K562 (cell line): ENCODE data around the gene TTC21A. TPM values are rescaled to one million over a fixed set of nuclear protein-coding genes. Genes with fewer than 3 reads are reported as not detected.

Experiments
- E2F8 ChIP-seq: fragments of 450-650 bp; IDR thresholded peaks from 2 replicates; pipeline ENCODE4 v1.7.1; 2018; ENCODE audit warnings: mild to moderate bottlenecking, low read depth; ENCODE audit not compliant: partially characterized antibody
- ETV1 ChIP-seq: fragments of 450-650 bp; conservative IDR thresholded peaks from 2 replicates; pipeline ENCODE4 v1.6.1; 2016; ENCODE audit warnings: missing genetic modification characterization, control low read depth, low read depth, missing compliant biosample characterization
- MLLT1 ChIP-seq, 2 experiments: fragments of 450-650 bp; IDR thresholded peaks; 2 replicates each; pipeline ENCODE4 v1.6.1; 2016
- MXI1 ChIP-seq: IDR thresholded peaks from 2 replicates; pipeline ENCODE4 v1.6.1; 2011; ENCODE audit warnings: low read depth, mild to moderate bottlenecking, improper control_type of control experiment, low read length
- NFRKB ChIP-seq: fragments of 450-650 bp; IDR thresholded peaks from 2 replicates; pipeline ENCODE4 v1.6.1; 2016; ENCODE audit warnings: low read depth
- PRDM10 ChIP-seq: fragments of 450-650 bp; IDR thresholded peaks from 2 replicates; pipeline ENCODE4 v1.6.1; 2018; ENCODE audit not compliant: partially characterized antibody
- RBM15 ChIP-seq: fragments of 200-400 bp; formaldehyde crosslinking; IDR thresholded peaks from 2 replicates; pipeline ENCODE4 v1.6.1; 2018; ENCODE audit warnings: mild to moderate bottlenecking, low read length, moderate library complexity; ENCODE audit not compliant: insufficient read depth
- SRF ChIP-seq, 2 experiments: fragments of 250-450, 450-650 bp in 1 of 2; sonication (Bioruptor Pico) in 1 of 2; sonication (generic) in 1 of 2; formaldehyde crosslinking; IDR thresholded peaks; 2 replicates each; pipeline versions ENCODE4 v1.5.0 to v1.5.1; 2020 to 2022; ENCODE audit warnings: mild to moderate bottlenecking in 1 of 2, missing genetic modification reagents in 1 of 2
- YY1 ChIP-seq, 3 experiments: IDR thresholded peaks; 2 replicates each; pipeline ENCODE4 v1.6.1; 2011; ENCODE audit warnings: low read length in 2 of 3, mild to moderate bottlenecking in 2 of 3, moderate library complexity in 2 of 3, borderline replicate concordance in 1 of 3, control low read depth in 1 of 3, low read depth in 1 of 3; ENCODE audit not compliant: insufficient read depth in 3 of 3, insufficient replicate concordance in 2 of 3, control insufficient read depth in 1 of 3, insufficient read length in 1 of 3; ENCODE audit errors: extremely low read depth in 1 of 3
- ZNF133 ChIP-seq: fragments of 250-450 bp; sonication (Bioruptor Pico); IDR thresholded peaks from 2 replicates; pipeline ENCODE4 v1.4.0; 2020; ENCODE audit warnings: mild to moderate bottlenecking
- polyA plus RNA-seq, 8 experiments: library from polyadenylated mRNA; depleted of rRNA in 4 of 8; stranded (reverse) in 5 of 8; unstranded in 3 of 8; fragments of >200 nt; fragmentation: Nextera tagmentation in 2 of 8; fragmentation: Illumina TruSeq in 1 of 8; extraction: Ambion mirVana in 2 of 8; extraction: Trizol in 1 of 8; gene quantifications; 2 replicates each; pipeline versions ENCODE4 v1.2.1 to v1.2.3, GENCODE V29; 2011 to 2014; ENCODE audit warnings: inconsistent platforms in 1 of 8, missing spikeins in 1 of 8
- total RNA-seq, 7 experiments: library from RNA; depleted of rRNA in 6 of 7; stranded (reverse); fragments of >200 nt in 6 of 7; fragmentation: Illumina TruSeq in 2 of 7; extraction: Trizol in 2 of 7; gene quantifications; 2 replicates each; pipeline versions ENCODE4 v1.2.1 to v1.2.3, GENCODE V29; 2011 to 2021; ENCODE audit warnings: low replicate concordance in 1 of 7
- TF ChIP-seq, protein P1 (sequence below): sonication (generic); formaldehyde crosslinking; IDR thresholded peaks from 2 replicates; pipeline ENCODE4 v1.8.0; 2022; ENCODE audit warnings: missing genetic modification reagents, mild to moderate bottlenecking, borderline replicate concordance
- TF ChIP-seq, protein P2 (sequence below): sonication (generic); formaldehyde crosslinking; IDR thresholded peaks from 2 replicates; pipeline ENCODE4 v1.8.0; 2023; ENCODE audit warnings: mild to moderate bottlenecking, missing genetic modification reagents

TTC21A gene
- total and polyA plus RNA-seq, 9 of the 15 experiments (the other 6 are each of a cell fraction or from before 2014, with no cell fraction given): 0.22 to 1.4 (median 0.70) TPM

DNA sequence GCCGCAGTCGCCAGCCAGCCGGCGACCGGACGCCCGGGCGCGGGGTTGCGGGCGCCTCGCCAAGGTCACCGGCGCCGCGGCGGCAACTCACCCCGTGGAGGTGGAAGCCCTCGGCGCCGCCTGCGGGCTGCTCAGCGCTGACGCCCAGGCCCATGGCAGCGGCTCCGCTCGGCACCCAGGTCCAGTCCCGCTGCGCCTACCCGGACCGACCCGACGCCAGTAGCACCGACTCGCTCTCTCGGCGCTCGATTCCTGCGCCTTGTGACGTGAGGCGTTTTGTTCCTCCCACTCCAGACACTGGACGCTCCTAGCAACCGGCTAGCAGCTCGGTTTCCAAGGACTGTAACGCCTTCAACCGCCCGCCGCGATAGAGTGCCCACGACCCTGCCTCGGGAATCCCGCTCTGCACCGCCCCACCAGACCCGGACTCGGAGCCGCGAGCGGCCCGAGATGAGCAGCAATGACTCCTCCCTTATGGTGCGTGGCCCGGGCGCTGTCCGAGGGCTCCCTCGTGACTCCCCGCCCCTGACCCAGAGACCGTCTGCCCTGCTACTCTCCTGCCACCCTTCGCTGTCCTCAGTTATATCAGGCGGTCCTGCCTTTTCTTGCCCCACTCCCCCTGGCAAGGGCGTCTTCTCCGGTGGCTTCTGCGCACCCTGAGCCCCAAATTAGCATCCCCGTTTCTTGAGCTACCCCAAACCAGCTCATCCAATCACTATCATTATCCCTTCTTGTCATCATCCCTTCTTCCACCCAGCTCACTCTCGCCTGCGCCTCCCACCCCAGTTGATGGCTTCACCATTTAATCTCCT, at the start of gene TTC21A, which contains the start of gene GORASP1 (continued):
- TF ChIP-seq, protein P1, sequence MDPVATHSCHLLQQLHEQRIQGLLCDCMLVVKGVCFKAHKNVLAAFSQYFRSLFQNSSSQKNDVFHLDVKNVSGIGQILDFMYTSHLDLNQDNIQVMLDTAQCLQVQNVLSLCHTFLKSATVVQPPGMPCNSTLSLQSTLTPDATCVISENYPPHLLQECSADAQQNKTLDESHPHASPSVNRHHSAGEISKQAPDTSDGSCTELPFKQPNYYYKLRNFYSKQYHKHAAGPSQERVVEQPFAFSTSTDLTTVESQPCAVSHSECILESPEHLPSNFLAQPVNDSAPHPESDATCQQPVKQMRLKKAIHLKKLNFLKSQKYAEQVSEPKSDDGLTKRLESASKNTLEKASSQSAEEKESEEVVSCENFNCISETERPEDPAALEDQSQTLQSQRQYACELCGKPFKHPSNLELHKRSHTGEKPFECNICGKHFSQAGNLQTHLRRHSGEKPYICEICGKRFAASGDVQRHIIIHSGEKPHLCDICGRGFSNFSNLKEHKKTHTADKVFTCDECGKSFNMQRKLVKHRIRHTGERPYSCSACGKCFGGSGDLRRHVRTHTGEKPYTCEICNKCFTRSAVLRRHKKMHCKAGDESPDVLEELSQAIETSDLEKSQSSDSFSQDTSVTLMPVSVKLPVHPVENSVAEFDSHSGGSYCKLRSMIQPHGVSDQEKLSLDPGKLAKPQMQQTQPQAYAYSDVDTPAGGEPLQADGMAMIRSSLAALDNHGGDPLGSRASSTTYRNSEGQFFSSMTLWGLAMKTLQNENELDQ (CRISPR knock-in tag): no peak
- peak in 2 of 3 experiments; percentile 53 to 59 for TF ChIP-seq YY1 (IDR thresholded peaks at IDR 0.05; ENCODE audit: borderline replicate concordance in 1 of 3, control insufficient read depth in 1 of 3, extremely low read depth in 1 of 3, insufficient read depth in 3 of 3, insufficient read length in 1 of 3, insufficient replicate concordance in 2 of 3, low read depth in 1 of 3, low read length in 2 of 3)
- TF ChIP-seq ZNF133: no peak
- no peak for TF ChIP-seq SRF (CRISPR knock-in tag; IDR thresholded peaks at IDR 0.05)
- TF ChIP-seq, protein P2, sequence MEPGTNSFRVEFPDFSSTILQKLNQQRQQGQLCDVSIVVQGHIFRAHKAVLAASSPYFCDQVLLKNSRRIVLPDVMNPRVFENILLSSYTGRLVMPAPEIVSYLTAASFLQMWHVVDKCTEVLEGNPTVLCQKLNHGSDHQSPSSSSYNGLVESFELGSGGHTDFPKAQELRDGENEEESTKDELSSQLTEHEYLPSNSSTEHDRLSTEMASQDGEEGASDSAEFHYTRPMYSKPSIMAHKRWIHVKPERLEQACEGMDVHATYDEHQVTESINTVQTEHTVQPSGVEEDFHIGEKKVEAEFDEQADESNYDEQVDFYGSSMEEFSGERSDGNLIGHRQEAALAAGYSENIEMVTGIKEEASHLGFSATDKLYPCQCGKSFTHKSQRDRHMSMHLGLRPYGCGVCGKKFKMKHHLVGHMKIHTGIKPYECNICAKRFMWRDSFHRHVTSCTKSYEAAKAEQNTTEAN (CRISPR knock-in tag): 0 out of 2 replicates have a peak, but pooled peaks have one; percentile 42
- TF ChIP-seq MXI1: peak; percentile 68; the same call in 1 of the 2 replicates
- TF ChIP-seq NFRKB: no peak
- no peak for TF ChIP-seq RBM15
- TF ChIP-seq MLLT1 (IDR thresholded peaks at IDR 0.05): peak in 1 of 2 experiments; percentile 100; a peak in 2 of 4 replicates
- TF ChIP-seq E2F8: no peak
- TF ChIP-seq PRDM10: no peak
- TF ChIP-seq ETV1 (tag): no peak
